HG02970 (cell line): ENCODE data around the gene LRP6.

Source experiments
- ATAC-seq: cut with Tn5 transposase; IDR thresholded peaks from one replicate; pipeline ENCODE4 v1.9.1; 2021; ENCODE audit warnings: mild to moderate bottlenecking, moderate library complexity, moderate number of reproducible peaks; ENCODE audit not compliant: unreplicated experiment, low FRiP score

The LRP6 gene

DNA sequence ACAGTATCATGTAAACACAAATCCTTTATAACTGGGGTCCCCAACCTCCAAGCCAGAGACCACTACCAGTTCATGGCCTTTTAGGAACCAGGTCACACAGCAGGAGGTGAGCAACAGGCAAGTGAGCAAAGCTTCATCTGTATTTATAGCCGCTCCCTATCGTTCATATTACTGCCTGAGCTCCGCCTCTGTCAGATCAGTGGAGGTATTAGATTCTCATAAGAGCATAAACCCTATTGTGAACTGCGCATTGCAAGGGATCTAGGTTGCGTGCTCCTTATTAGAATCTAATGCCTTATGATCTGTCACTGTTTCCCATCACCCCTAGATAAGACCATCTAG lies 49.9 kb downstream of the LRP6 start:
- ATAC-seq, result no peak

DNA sequence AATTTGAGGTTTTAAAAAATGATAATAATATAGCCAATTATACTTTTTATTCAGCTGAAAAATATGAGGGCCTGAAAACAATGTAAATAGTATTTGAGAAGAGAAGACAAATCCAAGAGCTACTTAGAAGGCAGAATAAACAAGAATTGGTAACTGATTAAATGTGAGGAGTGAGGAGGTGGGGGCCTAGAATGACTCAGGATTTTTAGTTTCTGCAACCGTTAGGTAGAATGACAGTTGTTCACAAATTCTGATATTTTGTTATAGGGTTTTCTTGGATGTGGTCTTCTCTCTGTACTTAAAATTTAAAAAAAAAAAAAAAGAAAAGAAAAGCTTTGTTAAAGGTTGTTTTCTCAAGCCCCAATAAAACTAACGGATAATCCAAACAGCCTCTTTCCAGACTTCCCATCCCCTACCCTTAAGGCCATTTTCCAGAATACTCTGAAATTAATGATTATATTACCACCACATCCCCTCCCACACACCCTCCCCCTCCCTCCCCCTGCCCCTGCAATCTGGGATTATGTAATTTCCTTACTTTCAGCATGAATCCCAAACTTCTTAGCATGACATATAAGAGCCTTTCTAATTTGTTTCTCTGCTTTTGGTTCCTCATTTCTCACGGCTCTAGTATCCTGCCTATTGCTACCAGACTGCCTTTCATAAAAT lies 50.4 kb downstream of the LRP6 start:
- ATAC-seq, result no peak

GRCh38 chr12:12214635-12215131 lies 52.2 kb downstream of the LRP6 start:
- no peak for ATAC-seq

DNA sequence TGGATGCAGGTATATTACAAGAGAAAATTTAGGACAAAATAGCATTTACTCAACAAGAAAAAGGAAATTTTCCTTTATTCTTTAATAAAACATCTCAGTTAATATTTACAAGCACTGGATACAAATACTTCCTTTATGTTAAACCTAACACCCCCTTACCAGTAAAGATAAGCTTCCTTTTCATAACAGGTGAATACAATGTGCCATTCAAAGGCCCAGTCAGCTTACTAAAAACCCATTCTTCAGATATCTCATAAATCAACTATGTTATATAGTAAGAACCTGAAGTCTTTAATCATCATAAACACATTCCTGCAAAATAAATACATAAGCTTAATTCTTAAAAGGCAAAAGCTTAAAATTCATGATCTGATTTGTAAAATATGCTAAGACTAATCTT lies 52.6 kb downstream of the LRP6 start:
- no peak for ATAC-seq

DNA sequence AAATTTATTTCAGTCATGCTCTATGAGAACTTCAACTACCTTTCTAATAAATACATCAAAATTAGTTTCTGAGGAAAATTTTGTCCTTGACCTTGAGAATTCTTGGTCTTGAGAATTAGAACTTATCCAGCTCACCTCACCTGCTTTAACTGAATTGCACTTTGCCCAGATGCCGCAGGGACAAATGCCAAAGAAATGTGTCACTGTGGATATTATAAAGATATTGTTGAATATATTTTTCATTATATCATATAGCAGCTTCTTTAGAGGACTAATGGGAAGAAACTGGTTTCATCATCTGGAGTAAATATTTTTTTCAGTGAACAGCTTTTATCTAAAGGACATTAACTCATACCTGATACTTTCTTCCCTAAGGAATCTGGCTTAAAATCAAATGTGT lies 54.1 kb downstream of the LRP6 start:
- ATAC-seq, result no peak

GRCh38 chr12:12210983-12211382 lies 55.9 kb downstream of the LRP6 start:
- ATAC-seq, result no peak

DNA sequence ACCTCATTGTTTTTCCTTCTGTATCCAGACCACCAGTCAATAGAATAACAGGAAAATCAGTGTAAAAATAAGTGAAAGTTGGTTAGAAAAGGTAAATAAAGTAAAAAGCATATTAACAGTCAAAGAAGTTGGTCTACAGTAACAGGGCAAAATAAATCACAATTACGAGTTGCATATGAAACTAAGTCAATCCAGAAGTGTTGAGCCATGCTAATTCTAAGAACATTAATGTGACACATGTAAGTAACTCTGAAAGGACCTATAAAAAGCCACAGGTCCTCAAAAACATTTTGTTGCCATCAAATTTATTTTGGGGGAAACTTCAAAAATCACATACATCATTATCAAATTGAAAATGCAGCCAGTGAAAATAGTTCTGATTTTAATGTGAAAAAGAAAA lies 56.4 kb downstream of the LRP6 start:
- ATAC-seq, result no peak

- ATAC-seq, result no peak
Measured at GRCh38 chr12:12209675-12210074, 57.2 kb downstream of the LRP6 start.

DNA sequence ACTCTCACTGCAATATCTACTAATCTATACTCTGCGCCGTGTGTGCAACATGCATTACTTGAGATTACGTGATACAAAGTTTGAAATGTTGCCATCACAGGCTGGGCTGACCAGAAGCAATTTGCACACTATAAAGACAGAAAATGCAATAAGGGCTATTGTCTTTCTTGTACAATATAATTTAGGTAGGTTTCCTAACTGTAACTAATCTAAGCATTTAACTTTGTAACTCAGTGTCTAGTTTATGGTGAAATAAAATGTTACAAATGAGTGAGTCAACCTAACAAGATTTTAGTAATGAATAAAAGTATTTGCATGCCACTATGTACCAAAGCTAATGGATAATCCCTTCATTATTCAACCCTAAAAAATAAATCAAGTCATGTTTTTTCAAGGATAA lies 57.8 kb downstream of the LRP6 start:
- ATAC-seq, result no peak

GRCh38 chr12:12207746-12208145 lies 59.1 kb downstream of the LRP6 start:
- ATAC-seq, result no peak

- no peak for ATAC-seq
Measured at GRCh38 chr12:12206776-12207388, 60.0 kb downstream of the LRP6 start.

DNA sequence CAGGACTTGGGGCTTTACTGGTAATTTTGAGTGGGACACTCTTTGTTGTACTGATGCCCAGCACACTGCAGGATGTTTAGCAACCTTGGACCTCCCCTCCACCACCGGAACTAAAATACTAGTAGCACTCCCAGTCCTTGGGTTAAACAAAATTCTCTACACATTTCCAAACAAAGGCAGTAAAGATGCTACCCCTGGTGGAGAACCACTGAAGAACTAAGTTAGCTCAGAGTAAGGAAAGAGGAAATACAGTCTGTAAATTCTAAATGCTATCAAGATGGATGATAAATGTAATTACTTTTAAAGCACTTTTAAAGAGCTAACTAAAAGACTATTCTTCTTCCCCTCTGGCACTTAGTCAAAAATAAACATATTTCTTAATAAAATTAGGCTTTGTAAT lies 64.1 kb downstream of the LRP6 start:
- ATAC-seq, result no peak

DNA sequence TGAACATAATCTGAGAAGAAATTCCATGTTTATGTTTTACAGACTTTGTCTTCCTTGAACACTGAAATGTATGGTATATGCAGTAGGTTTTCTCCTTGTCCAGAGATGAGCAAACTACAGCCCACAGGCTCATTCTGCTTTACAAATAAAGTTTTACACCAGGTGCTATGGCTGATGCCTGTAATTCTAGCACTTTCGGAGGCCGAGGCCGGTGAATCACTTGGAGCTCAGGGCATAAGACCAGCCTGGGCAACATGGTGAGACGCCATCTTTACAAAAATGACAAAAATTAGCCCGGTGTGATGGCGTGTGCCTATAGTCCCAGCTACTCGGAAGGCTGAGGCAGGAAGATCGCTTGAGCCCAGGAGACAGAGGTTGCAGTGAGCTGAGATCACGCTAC lies 64.7 kb downstream of the LRP6 start:
- ATAC-seq, result no peak

DNA sequence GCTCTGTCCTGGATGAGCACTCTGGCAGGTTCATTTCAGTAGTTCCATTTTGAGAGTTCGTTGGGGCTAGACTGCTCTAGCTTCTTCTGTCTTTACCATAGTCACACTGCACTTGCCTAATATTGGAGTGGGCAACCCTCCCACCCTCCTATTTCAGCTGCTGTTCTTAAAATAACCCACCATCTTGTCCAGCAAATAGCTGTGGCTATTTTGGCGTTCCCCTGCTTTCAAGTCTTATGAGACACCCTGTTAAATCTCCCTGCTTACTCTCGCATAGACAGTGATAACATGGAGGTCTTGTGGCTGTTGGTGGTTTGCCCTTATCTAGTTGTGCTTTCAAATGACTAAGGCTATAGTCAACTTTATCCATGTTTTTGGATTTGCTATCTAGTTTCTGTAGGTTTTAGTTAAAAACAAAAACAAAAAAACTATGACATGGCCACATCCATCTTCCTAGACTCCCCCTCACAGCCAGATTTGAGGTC lies 65.5 kb downstream of the LRP6 start:
- ATAC-seq, result no peak

DNA sequence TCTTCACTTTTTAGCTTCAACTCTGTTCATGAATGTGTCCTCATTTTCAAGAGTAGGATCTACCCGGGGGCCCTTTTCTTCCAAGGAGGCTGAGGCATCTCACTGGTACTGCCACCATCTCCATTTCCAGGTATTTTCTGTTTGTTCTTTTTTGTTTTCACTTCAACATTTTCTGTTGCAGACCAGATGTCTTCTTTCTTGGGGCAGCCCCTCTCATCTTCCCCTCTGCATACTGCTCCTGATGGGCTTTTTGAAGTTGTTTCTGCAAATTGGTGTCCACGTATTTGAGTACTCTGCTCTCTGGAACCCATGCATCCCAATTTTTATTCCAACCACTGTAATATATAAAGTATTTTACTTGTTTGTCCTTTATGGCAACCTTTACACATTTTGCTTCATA lies 66.5 kb downstream of the LRP6 start:
- no peak for ATAC-seq

GRCh38 chr12:12198124-12198523 lies 68.7 kb downstream of the LRP6 start:
- no peak for ATAC-seq

GRCh38 chr12:12197128-12197527 lies 69.7 kb downstream of the LRP6 start:
- ATAC-seq, result no peak

DNA sequence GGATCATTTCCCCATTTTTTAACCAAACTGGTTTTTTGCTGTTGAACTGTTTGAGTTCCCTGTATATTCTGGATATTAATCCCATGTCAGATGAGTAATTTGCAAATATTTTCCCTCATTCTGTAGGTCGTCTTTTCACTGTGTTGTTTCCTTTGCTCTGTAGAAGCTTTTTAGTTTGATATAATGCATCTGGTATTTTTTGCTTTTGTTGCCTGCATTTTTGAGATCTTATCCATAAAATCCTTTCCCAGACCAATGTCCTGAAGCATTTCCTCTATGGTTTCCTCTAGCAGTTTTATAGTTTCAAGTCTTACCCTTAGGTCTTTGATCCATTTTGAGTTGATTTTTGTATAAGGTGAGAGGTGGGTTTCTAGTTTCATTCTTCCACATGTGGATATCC lies 71.3 kb downstream of the LRP6 start:
- no peak for ATAC-seq

GRCh38 chr12:12195081-12195480 lies 71.8 kb downstream of the LRP6 start:
- no peak for ATAC-seq

DNA sequence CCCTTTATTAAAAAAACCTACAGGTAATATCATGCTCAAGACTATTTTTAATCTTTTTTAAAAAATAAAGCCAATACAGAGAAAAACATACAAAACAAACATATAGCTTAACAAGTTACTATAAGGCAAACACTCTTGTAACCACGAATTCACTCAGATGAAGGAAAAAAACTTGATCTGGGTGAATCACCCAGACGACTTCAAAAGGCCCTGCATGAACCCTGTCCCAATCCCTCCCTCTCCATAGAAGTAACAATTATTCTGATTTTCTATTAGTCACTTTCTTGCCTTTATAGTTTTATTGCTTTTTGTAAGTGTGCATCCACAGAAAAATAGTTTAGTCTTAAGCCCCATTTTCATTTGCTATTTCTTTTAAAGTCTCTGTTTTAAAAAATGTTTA lies 72.6 kb downstream of the LRP6 start:
- no peak for ATAC-seq

DNA sequence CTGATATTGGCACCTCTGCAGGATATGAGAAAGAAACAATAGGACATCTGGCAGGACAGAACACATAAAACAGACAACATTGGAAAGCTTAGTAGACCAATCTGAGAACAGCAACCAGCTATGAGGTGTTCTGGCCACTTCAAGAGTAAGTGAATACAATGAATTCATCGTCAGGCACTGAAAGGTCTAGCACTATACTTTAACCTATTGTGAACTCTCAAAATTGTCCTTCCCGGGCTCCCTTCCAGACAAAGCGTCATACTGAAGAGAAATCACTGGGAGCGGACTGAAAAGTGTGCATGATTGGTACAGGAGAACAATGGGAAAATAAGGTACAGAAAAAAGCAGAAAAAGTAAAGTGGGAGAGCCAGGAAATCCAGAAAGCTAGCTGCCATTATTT lies 75.8 kb downstream of the LRP6 start:
- no peak for ATAC-seq

GRCh38 chr12:12190087-12190809 lies 76.6 kb downstream of the LRP6 start:
- no peak for ATAC-seq
